Loucy (cell line): ENCODE data around the gene NLRP12.

Experiments
- CTCF ChIP-seq: fragments of 200-600 bp; sonication (generic); conservative IDR thresholded peaks from 2 replicates; pipeline ENCODE4 v1.5.1; 2014; ENCODE audit warnings: mild to moderate bottlenecking, antibody characterized with exemption, low read length
- EZH2phosphoT487 ChIP-seq: fragments of 200-600 bp; IDR thresholded peaks from 2 replicates; pipeline ENCODE4 v1.6.1; 2018; ENCODE audit warnings: antibody characterized with exemption, mild to moderate bottlenecking, moderate library complexity, borderline replicate concordance

- TF ChIP-seq CTCF: no peak
- no peak for TF ChIP-seq EZH2phosphoT487
Measured at GRCh38 chr19:53818756-53819155, 5.4 kb downstream of the NLRP12 start.
